Measurements from ENCODE around the gene DNAJC5.

DNAJC5 gene

GRCh38 chr20:63885264-63886053 lies 9.5 kb upstream of the DNAJC5 start:
- DNase-seq, result no peak

GRCh38 chr20:63886054-63886419 lies 8.9 kb upstream of the DNAJC5 start:
- no peak for DNase-seq

- DNase-seq, result no peak
These were observed 8.0 kb upstream of the DNAJC5 start for GRCh38 chr20:63886921-63887320.

GRCh38 chr20:63889241-63890200 lies 5.4 kb upstream of the DNAJC5 start:
- DNase-seq, result no peak

- DNase-seq, result no peak
These were observed 4.7 kb upstream of the DNAJC5 start for GRCh38 chr20:63890201-63890576.

DNA sequence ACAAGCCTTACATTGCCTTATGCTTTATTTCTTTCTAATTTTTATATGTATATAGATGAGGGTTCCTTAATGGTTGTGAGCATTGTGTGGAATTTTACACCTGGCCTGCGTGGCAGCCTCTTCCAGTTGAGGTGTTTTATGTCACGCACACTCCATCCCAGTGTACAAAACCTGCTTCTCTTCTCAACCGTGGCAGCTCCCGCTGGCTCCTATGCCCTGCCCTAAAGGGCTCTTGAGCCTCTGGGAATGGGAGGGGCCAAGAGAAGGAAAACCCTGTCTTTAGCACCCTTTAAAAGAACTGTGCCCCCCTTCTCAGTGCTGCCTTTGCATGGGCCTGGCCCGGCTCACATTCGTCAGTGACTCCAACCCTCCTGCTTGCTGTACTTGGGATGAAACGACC lies 4.3 kb upstream of the DNAJC5 start:
- no peak for DNase-seq

DNA sequence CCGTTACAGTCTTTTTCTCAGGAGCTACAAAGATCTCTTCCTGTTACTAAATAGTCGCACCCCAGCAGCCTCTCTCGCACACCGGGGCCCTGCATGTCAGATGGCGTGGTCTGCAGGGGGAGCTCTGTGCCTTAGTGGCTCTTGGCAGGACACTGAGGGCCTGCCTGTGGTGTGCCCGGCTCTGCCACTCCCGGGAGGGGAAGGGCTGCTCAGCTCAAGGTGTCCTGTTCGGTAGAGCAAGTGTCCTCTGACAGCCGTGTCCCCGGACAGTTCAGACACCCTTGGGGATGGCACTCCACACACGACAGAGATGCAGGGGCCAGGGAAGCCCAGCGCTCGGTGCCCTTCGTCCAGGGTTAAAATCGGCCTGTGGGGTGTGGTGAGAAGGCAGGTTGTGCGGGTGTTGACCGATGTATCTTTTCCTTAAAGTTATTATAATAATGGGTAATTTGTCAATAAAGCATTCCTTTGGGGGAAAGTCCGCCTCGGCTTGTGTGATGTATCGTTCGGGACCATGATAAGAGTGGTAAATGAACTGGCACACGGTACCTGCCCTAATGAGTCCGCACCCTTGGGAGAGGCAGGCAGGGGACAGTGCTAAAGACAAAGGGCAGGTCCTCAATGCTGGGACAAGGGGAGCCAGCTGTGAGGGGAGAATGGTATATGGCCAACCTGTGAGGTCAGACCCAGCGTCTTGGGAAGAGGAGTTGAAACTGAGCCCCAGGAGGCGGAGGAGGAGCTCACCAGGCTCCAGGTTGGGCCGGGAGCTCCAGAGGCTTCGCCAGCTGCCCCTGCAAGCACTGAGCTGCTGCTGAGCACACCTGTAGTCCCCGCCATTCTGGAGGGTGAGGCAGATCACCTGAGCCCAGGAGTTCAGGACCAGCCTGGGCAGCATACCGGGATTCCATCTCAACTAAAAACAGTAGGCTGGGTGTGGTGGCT lies 3.6 kb upstream of the DNAJC5 start:
- DNase-seq, result no peak

- DNase-seq, result no peak
These were observed 2.5 kb upstream of the DNAJC5 start for GRCh38 chr20:63892402-63892801.

DNA sequence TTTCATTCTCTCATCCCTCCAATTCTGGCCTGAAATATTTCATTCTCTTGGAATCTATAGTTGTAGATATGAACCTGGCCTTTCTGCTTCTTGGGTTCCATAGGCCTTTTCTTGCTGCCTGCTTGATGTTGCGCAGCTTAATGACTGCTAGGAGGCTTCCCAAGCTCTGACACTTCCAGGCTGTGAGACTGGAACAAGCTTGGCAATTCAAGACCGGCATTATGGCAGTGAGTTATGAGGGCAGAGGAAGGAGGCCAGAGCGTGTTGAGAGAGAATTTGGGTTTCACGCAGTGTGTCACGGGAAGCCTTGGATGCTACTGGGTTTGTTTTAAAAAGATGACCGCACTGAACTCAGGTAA lies 948 bp upstream of the DNAJC5 start:
- DNase-seq, result no peak

DNA sequence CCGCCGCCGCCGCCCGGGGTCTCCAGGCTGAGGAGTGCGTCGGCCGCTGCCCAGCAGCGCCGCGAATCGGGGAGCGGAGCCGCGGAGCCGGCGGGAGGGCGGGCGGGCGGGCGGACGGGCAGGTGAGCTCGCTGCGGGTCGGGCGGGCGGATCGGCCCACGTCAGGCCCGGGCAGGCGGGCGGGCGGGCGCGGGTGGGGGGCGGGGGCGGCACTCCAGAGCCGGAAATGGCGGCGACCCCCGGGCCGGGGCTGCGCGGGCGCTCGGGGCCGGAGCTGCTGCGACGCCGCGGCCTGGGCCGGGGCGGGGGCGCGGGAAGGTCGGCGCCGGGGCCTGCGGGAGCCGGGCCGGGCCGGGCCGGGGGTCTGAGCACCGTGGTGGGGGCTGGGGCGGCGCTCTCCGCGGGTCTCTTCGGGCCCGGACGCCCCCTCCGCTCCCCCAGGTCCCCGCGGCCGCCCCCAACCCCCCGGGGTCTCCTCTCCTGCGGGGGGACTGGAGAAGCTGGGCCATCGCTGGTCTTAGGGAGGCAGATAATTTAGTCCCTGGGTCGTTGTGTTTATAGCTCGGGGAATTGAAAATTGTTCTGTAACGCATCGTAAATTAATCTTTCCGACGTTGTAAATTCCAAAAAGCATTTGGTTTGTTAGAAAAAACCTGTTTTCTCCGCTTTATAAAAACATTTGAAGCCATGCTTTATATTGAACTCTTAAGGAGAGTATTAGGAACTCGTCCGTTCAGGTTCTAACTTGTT lies 451 bp downstream of the DNAJC5 start:
- DNase-seq, result no peak

DNA sequence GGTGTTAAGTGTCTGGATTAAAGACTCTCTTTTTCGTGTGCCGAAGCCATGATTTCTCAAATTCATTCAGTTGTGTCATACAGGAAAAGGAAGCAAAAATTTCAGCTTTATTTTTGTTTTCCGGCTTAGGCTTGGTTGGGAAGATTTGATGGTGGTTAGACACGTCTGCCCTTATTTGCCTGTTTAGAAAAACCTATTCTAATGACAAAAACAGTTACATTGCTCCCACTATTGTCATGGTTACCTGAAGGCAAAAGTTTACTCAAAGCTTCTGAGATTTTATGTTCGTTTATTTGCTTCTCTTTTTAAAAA lies 982 bp downstream of the DNAJC5 start:
- DNase-seq, result no peak

DNA sequence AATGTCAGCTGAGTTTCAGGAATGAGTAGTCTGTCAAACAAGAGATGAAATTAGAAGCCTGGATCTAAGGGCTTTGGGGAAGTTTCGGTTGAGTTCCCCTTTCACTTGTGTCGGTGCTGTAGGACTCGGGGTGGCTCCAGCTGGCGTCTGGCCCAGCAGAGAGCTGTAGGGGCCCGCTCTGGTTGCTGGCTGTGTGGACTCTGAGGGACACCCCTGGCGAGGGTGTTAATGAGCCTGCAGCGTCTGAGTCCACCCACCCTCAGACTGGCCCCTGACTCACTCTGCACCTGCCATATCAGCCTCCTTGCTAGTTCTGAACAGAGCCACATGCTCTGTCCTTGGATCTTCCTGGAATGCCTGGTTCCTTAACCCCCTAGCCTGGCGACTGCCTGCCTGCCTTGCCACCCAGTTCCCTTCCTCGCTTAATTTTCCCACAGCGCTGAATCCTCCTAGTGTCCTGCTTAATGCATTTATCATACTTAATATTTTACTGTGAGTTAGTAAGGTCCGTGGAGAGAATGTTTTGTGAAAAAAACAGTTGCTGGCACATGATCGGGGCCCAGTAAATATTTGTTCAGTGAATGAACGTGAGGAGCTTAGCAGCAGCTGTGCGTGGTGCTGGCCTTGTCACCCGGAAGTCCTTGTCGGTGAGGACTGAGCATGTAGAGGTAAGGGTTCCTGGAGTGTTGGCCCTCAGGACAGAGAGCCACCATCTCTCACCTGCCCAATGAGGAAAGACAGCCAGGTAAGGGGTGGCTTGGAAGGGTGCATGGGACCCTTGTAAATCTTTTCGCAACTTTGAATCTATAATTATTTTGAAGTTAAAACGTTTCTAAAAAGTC lies 1.6 kb downstream of the DNAJC5 start:
- DNase-seq, result peak; percentile 42

GRCh38 chr20:63897978-63898561 lies 3.1 kb downstream of the DNAJC5 start:
- DNase-seq, result no peak

DNA sequence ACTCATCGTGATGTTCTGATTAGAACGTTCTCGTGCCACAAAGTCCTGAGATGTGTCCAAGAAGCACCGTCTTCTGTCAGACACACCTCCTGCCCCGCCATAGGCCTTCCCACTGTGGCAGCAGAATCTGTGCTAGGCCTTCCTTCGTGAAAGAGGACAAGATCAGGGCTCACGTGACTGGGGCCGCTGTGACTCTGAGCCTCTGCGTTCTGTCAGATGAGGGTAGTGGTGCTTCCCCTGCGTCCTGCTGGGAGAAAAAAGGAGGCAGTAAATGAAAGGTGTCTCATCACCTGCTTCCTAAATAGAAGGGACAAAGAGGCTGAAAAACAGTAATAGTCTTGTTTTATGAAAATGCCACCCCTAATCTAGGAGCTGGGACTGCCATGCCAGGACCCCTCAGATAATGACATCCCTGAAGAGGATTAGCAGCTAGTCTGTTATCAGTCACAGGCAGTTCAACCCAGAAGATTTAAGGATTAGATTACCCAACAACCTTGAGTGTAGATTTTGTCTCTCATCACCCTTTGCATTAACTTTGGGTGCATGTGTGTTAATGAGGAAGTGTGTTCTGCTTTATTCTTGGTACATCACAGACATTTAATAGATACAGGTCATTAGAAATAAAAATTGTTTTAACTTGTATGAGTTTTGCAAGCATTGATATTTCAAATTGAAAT lies 4.1 kb downstream of the DNAJC5 start:
- DNase-seq, result no peak

- no peak for DNase-seq
These were observed 5.5 kb downstream of the DNAJC5 start for GRCh38 chr20:63900413-63900812.

GRCh38 chr20:63903796-63904561 lies 9.1 kb downstream of the DNAJC5 start:
- no peak for DNase-seq

GRCh38 chr20:63908008-63908682 lies 13.2 kb downstream of the DNAJC5 start:
- no peak for DNase-seq

GRCh38 chr20:63911176-63911575 lies 16.2 kb downstream of the DNAJC5 start:
- peak; percentile 13 for DNase-seq

GRCh38 chr20:63913768-63914167 lies 18.8 kb downstream of the DNAJC5 start:
- no peak for DNase-seq

Measured in NCI-H2171 treated with DMSO at 0.1 percent for 48 hours (cell line).